Measurements from ENCODE around the gene FMNL2.

GRCh38 chr2:152432206-152432653 is 97.3 kb downstream of the FMNL2 start:
- TF ChIP-seq CTCF (IDR thresholded peaks at IDR 0.05; ENCODE audit: insufficient read depth, low read depth, low read length) (no peak), EZH2 (IDR thresholded peaks at IDR 0.05; ENCODE audit: insufficient read depth, low read length) (no peak)

All from astrocyte (in vitro differentiated cells and primary cell).